ENCODE data around the gene PTDSS2.

GRCh38 chr11:456533-456932, 6.5 kb downstream of the PTDSS2 start:
- TF ChIP-seq POLR2AphosphoS5 (IDR thresholded peaks at IDR 0.05; ENCODE audit: low read depth, low read length): no peak
- TF ChIP-seq TAF1 (IDR thresholded peaks at IDR 0.05; ENCODE audit: borderline replicate concordance, low read depth, low read length): no peak
- TF ChIP-seq POLR2A (IDR thresholded peaks at IDR 0.05; ENCODE audit: low read depth, low read length): 0 out of 2 replicates have a peak, but pooled peaks have one; percentile 27

Measured in GM12892 (cell line).